ENCODE measurements around the gene GLB1L3.

DNA sequence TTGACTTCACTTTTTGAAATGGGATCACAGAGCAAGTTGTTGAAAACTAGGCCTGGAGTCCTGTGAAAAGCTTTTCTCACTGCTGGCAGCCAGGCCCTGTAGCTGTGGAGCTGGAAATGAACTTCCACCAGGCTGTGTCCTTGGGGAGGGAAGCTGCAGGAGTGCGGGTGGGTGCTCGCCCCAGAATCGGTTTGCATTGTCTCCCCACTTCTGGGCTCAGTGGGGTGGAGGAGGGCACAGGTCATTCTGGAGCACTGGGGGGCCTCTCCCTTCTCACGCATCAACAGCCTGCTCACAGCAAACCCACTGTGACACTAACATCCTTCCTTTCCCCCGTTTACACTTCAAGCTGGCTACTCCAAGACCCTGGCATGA is 70.8 kb downstream of the GLB1L3 start:
- TF ChIP-seq, protein P1, sequence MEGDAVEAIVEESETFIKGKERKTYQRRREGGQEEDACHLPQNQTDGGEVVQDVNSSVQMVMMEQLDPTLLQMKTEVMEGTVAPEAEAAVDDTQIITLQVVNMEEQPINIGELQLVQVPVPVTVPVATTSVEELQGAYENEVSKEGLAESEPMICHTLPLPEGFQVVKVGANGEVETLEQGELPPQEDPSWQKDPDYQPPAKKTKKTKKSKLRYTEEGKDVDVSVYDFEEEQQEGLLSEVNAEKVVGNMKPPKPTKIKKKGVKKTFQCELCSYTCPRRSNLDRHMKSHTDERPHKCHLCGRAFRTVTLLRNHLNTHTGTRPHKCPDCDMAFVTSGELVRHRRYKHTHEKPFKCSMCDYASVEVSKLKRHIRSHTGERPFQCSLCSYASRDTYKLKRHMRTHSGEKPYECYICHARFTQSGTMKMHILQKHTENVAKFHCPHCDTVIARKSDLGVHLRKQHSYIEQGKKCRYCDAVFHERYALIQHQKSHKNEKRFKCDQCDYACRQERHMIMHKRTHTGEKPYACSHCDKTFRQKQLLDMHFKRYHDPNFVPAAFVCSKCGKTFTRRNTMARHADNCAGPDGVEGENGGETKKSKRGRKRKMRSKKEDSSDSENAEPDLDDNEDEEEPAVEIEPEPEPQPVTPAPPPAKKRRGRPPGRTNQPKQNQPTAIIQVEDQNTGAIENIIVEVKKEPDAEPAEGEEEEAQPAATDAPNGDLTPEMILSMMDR (optimal IDR thresholded peaks at IDR 0.05 in 1 of 3, IDR thresholded peaks at IDR 0.05 in 1 of 3, conservative IDR thresholded peaks at IDR 0.05 in 1 of 3; ENCODE audit: extremely low read depth in 1 of 3, insufficient read depth in 2 of 3, low read length in 3 of 3): no peak
- no peak for TF ChIP-seq EZH2 (IDR thresholded peaks at IDR 0.05; ENCODE audit: low read length)

Measured in keratinocyte (primary cell).